ENCODE data around the gene ARL4A. TPM values are rescaled to one million over a fixed set of nuclear protein-coding genes. Genes with fewer than 3 reads are reported as not detected.
"Not testable (repeated sequence)": the region's sequence is repeated elsewhere in the genome, so short reads cannot be mapped to it uniquely, and the experiment has no call there.

The ARL4A gene
- total and polyA plus RNA-seq, 2 of the 13 experiments (the other 11 are each of a cell fraction or from before 2014, with no cell fraction given), result 10.8 to 25.6 TPM

GRCh38 chr7:12643644-12644043, 43.8 kb upstream of the ARL4A start:
- Histone ChIP-seq H4K20me1 (ENCODE audit: insufficient read depth, low read length) (no peaks in the 10 kb centered on the region), H3K9me3 (ENCODE audit: low read length) (no peaks in the 10 kb centered on the region), H3K4me1 (ENCODE audit: insufficient read depth, low read length) (peaks cover 81% of the 10 kb centered on the region), H3K4me3 (replicated peaks in 1 of 3; ENCODE audit: insufficient read depth in 1 of 3, low read depth in 2 of 3, low read length in 3 of 3) (no peak overlapping the region), H3K27me3 (ENCODE audit: control insufficient read depth in 1 of 2, insufficient read depth in 2 of 2, low read length in 2 of 2) (no peaks in the 10 kb centered on the region), H3K36me3 (replicated peaks in 1 of 2; ENCODE audit: control insufficient read depth in 1 of 2, insufficient read depth in 2 of 2, low read length in 2 of 2) (no peaks in the 10 kb centered on the region), H3K4me2 (ENCODE audit: low read depth, low read length) (no peak overlapping the region), H2AFZ (ENCODE audit: low read length) (no peak overlapping the region), H3K9ac (ENCODE audit: insufficient read depth, low read depth, low read length) (no peak overlapping the region), H3K27ac (ENCODE audit: extremely low read length, insufficient read depth, low read length) (no peak overlapping the region), H3K79me2 (ENCODE audit: insufficient read depth, low read length) (no peaks in the 10 kb centered on the region)
- ATAC-seq (no peak), DNase-seq (ENCODE audit: low spot score) (no peak), FAIRE-seq (no peak)
- CTCF ChIA-PET (ENCODE audit: low intra/inter-chr PET ratio, low total read pairs), result no interaction called here
- POLR2A ChIA-PET, result no interaction called here
- intact Hi-C loops (cut with micrococcal nuclease; ENCODE audit: unreplicated experiment), result loop anchor here (10.0 kb wide), 1 partner anchor 301 kb away; no protein-coding TSS in a partner anchor
- TF ChIP-seq ZNF503 (CRISPR knock-in tag; IDR thresholded peaks at IDR 0.05), result no peak
- TF ChIP-seq ZNF782 (CRISPR knock-in tag; IDR thresholded peaks at IDR 0.05; ENCODE audit: borderline replicate concordance), result no peak
- TF ChIP-seq ZNF431 (CRISPR knock-in tag; IDR thresholded peaks at IDR 0.05; ENCODE audit: borderline replicate concordance, low read depth), result no peak
- TF ChIP-seq MYNN (CRISPR knock-in tag; IDR thresholded peaks at IDR 0.05; ENCODE audit: low read depth), result no peak
- TF ChIP-seq ZNF331 (CRISPR knock-in tag; IDR thresholded peaks at IDR 0.05), result no peak
- no peak for TF ChIP-seq PREB (CRISPR knock-in tag; IDR thresholded peaks at IDR 0.05)
- no peak for TF ChIP-seq TOPORS (CRISPR knock-in tag; IDR thresholded peaks at IDR 0.05)
- no peak for TF ChIP-seq WIZ (CRISPR knock-in tag; IDR thresholded peaks at IDR 0.05)
- TF ChIP-seq ZNF761 (CRISPR knock-in tag; conservative IDR thresholded peaks at IDR 0.05), result no peak
- TF ChIP-seq SOX5 (CRISPR knock-in tag; IDR thresholded peaks at IDR 0.05; ENCODE audit: borderline replicate concordance), result no peak
- in situ Hi-C loops (cut with HindIII; ENCODE audit: extremely low pct_ligation_motif_present, low pct_unique_long_range_greater_than_20kb), result loop anchor here (5.0 to 10.0 kb wide), 3 partner anchors 39 to 374 kb away; no protein-coding TSS in a partner anchor
- WGBS (ENCODE audit: low lambda C conversion rate), result 94% methylated on average over 5 of the region's 5 CpGs
- BruUV-seq (replicated peaks), result no TSS peak

GRCh38 chr7:12645212-12645611, 42.2 kb upstream of the ARL4A start:
- H3K4me3 ChIP-seq (replicated peaks in 1 of 3; ENCODE audit: insufficient read depth in 1 of 3, low read depth in 2 of 3, low read length in 3 of 3); H3K9me3 ChIP-seq (ENCODE audit: low read length); H3K9ac ChIP-seq (ENCODE audit: insufficient read depth, low read depth, low read length); H4K20me1 ChIP-seq (ENCODE audit: insufficient read depth, low read length); H3K79me2 ChIP-seq (ENCODE audit: insufficient read depth, low read length); DNase-seq (ENCODE audit: low spot score); H3K4me2 ChIP-seq (ENCODE audit: low read depth, low read length); CTCF ChIA-PET (ENCODE audit: low intra/inter-chr PET ratio, low total read pairs); ATAC-seq; H3K27me3 ChIP-seq (ENCODE audit: control insufficient read depth in 1 of 2, insufficient read depth in 2 of 2, low read length in 2 of 2); H2AFZ ChIP-seq (ENCODE audit: low read length); H3K36me3 ChIP-seq (replicated peaks in 1 of 2; ENCODE audit: control insufficient read depth in 1 of 2, insufficient read depth in 2 of 2, low read length in 2 of 2); FAIRE-seq; BruUV-seq (replicated peaks); POLR2A ChIA-PET; H3K27ac ChIP-seq (ENCODE audit: extremely low read length, insufficient read depth, low read length): not testable (repeated sequence)
- in situ Hi-C loops (cut with HindIII; ENCODE audit: extremely low pct_ligation_motif_present, low pct_unique_long_range_greater_than_20kb), result loop anchor here (10.0 kb wide), 1 partner anchor 300 kb away; no protein-coding TSS in a partner anchor
- H3K4me1 ChIP-seq (ENCODE audit: insufficient read depth, low read length), result peaks cover 69% of the 10 kb centered on the region
- intact Hi-C loops (cut with micrococcal nuclease; ENCODE audit: unreplicated experiment), result loop anchor here (10.0 kb wide), 1 partner anchor 300 kb away; no protein-coding TSS in a partner anchor
- 78% methylated on average over 6 of the region's 6 CpGs for WGBS (ENCODE audit: low lambda C conversion rate)

All from HepG2 (cell line).